AG09319 (cell line): ENCODE results near the gene DENND4A.
"Not testable (repeated sequence)": the region's sequence is repeated elsewhere in the genome, so short reads cannot be mapped to it uniquely, and the experiment has no call there.

Source experiments
- DNase-seq: peaks from one replicate; pipeline ENCODE4 v3.0.0-alpha.2; 2010; ENCODE audit warnings: low read depth; ENCODE audit errors: extremely low read depth
- TF ChIP-seq, protein P1 (sequence below): IDR thresholded peaks from 2 replicates; pipeline ENCODE4 v1.5.1; 2011; ENCODE audit warnings: low read depth, mild to moderate bottlenecking, inconsistent platforms, low read length, moderate library complexity

DENND4A gene

DNA sequence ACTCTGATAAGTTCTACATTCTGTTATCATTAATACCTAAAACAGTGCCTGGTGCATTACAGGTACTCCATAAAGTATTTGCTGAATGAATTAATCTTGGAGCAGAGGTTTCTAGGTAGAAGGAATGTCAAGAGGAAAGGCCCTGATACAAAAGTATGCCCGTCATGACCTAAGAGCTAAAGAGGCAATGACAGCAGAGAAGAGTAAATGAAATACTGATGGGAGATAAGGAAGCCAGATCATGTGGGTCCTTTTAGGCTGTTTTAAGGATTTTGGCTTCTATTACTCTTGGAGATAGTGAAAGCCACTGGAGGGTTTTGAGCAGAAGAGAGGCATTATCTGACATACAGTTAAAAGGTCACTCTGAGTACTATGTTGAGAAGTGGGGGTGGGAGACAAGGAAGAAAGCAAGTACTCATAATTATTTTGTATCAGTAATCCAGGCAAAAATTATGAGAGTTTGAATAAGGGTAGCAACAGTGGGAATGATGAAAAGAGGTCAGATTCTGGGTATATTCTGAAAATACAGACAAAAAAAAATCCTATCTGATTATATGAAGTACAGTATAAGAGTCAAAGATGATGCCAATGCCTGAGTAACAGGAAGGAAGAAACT is 48.3 kb downstream of the DENND4A start:
- no peak for DNase-seq
- TF ChIP-seq, protein P1, sequence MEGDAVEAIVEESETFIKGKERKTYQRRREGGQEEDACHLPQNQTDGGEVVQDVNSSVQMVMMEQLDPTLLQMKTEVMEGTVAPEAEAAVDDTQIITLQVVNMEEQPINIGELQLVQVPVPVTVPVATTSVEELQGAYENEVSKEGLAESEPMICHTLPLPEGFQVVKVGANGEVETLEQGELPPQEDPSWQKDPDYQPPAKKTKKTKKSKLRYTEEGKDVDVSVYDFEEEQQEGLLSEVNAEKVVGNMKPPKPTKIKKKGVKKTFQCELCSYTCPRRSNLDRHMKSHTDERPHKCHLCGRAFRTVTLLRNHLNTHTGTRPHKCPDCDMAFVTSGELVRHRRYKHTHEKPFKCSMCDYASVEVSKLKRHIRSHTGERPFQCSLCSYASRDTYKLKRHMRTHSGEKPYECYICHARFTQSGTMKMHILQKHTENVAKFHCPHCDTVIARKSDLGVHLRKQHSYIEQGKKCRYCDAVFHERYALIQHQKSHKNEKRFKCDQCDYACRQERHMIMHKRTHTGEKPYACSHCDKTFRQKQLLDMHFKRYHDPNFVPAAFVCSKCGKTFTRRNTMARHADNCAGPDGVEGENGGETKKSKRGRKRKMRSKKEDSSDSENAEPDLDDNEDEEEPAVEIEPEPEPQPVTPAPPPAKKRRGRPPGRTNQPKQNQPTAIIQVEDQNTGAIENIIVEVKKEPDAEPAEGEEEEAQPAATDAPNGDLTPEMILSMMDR: no peak

DNA sequence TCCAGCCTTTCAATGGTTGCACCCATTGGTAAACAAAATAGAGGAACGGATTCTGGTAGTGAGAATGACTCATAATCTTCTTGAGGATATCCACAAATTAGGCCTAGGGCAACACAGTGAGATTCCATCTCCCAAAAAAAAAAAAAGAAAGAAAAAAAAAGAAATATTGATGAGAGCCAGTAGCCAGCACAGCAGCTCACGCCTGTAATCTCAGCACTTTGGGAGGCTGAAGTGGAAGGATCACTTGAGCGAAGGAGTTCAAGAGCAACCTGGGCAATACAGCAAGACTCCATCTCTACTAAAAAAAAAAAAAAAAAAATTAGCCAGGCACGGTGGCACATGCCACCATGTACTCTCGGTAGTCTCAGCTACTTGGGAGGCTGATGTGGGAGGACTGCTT is 51.9 kb downstream of the DENND4A start:
- TF ChIP-seq, protein P1: no peak
- no peak for DNase-seq

DNA sequence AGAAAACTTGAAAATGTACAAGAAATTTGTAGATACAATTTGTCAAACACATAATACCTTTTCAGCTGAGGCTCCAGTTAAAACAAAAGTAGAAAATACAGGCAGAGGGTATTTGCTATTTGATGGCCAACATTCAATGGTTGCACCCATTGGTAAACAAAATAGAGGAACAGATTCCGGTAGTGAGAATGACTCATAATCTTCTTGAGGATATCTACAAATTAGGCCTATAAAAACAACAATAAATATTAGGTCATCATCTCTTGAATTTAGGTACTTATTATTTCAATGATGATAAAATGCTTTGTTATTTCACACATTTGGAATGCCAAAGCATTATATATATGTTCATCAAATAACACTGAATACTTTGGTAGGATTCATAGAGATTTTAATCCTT is 53.4 kb downstream of the DENND4A start:
- DNase-seq: no peak
- TF ChIP-seq, protein P1: no peak

DNA sequence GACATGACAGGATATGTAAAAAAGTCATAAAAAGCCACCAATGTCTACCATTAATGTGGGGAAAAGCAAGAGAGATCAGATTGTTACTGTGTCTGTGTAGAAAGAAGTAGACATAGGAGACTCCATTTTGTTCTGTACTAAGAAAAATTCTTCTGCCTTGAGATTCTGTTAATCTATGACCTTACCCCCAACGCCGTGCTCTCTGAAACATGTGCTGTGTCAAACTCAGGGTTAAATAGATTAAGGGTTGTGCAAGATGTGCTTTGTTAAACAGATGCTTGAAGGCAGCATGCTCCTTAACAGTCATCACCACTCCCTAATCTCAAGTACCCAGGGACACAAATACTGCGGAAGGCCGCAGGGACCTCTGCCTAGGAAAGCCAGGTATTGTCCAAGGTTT is 58.5 kb downstream of the DENND4A start:
- not testable (repeated sequence) for DNase-seq

DNA sequence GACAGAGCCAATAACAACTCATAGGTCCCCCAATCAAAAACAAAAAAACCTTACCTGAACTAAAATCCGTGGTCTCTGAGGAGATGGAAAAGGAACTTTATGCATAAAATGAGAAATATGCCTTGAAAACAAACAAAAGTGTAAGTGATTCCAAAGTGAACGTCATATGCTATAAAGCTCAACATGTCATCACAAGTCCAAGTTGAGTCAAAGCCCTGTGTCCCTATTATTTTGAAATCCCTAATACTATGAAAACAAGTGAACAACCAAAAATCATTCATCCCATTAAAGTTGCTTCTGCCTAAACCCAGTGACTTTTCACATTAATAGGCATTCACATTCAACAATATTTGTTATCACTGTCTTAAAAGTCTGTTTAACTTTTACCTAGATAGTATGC is 59.4 kb downstream of the DENND4A start:
- TF ChIP-seq, protein P1: no peak
- no peak for DNase-seq

DNA sequence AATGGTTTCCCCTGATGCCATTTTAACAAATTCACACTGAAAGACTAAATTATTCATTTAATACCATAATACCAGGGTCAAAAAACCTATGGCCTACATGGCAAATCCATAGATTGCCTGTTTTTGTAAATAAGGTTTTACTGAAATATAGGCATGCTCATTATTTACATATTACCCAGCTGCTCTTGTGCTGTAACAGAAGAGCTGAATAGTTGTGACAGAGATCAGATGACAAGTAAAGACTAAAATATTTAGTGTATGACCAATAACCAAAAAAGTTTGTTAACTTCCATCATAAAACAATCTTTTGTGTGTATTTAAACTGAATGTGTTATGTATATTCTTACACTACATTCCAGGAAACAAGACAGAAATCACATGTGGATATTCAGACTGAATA is 60.2 kb downstream of the DENND4A start:
- DNase-seq: no peak
- TF ChIP-seq, protein P1: no peak

DNA sequence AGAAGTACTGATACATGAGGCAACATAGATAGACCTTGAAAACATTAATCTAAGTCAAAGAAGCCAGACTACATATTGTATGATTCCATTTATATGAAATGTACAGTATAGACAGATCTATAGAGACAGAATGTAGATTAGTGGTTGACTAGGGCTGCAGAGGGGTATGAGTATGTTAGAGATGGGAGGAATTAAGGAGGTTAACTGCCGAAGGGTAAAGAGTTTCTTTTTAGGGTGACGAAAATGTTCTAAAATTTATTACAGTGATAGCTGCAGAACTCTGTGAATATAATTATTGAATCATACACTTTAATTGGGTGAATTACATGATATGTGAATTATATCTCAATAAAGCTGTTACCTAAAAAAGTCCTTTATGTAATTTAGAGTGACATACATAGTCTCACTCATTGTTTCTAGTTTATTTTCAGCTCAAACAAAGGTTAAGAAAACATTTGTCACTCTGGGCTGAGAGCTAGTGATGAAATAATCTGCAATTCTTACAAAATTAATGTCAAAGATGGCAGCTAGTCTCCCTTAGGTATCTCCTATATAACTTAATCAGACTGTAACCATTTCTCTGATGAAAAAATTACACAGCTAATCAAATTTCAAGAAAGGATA is 61.4 kb downstream of the DENND4A start:
- TF ChIP-seq, protein P1: no peak
- no peak for DNase-seq
